NT2/D1 (cell line): ENCODE results near the gene ATF6B.

Experiments
- SUZ12 ChIP-seq: IDR thresholded peaks from 2 replicates; pipeline ENCODE4 v1.6.1; 2011; ENCODE audit not compliant: insufficient read length, insufficient read depth; ENCODE audit errors: extremely low read depth
- YY1 ChIP-seq: IDR thresholded peaks from 2 replicates; pipeline ENCODE4 v1.6.1; 2011; ENCODE audit not compliant: insufficient read length, insufficient read depth
- ZNF274 ChIP-seq: IDR thresholded peaks from 2 replicates; pipeline ENCODE4 v1.6.1; 2011; ENCODE audit warnings: mild to moderate bottlenecking, low read depth, low read length

DNA sequence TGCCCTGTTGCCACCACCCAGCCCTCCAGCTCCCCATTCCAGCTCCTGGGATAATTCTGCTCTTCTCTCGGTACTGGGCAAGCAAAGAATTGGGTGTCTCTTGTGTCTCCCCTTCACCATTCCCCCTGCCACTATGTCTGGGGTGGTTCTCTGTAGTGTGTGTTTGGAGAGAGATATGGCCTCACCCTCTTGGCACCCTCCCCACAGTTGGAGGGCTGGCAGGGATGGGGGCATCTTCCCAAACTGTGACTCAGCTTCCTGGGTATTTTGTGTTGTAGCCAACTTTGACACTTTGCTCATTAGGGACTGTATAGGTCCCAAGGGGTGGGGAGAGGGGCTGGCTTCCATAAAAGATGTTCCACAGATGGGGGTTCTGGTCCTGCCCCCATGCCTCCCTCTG is 20.6 kb downstream of the ATF6B start:
- TF ChIP-seq YY1 (no peak), ZNF274 (no peak), SUZ12 (no peak)
